Measurements from ENCODE around the gene STIP1.

STIP1 gene

GRCh38 chr11:64148917-64149617 is 36.9 kb upstream of the STIP1 start:
- TF ChIP-seq EZH2phosphoT487 (IDR thresholded peaks at IDR 0.05; ENCODE audit: low read length) (no peak), CTCF (IDR thresholded peaks at IDR 0.05; ENCODE audit: low read length) (no peak), EZH2 (optimal IDR thresholded peaks at IDR 0.05; ENCODE audit: low read depth, low read length) (no peak)
- no peaks in the 10 kb centered on the region for H3K4me1 ChIP-seq (ENCODE audit: low read length)

GRCh38 chr11:64150051-64150450 is 35.9 kb upstream of the STIP1 start:
- Histone ChIP-seq H3K4me2 (ENCODE audit: low read depth, low read length) (no peak overlapping the region), H3K27me3 (replicated peaks; ENCODE audit: insufficient read depth, low read length) (no peaks in the 10 kb centered on the region), H3K79me2 (ENCODE audit: low read length) (no peaks in the 10 kb centered on the region), H3K9ac (ENCODE audit: low read length) (no peak overlapping the region), H3K4me3 (ENCODE audit: low read length) (no peak overlapping the region), H3K27ac (ENCODE audit: low read length) (no peak overlapping the region), H3K36me3 (replicated peaks; ENCODE audit: insufficient read depth, low read length) (no peaks in the 10 kb centered on the region), H3F3A (ENCODE audit: insufficient read depth, low read length) (no peaks in the 10 kb centered on the region), H3K9me2 (replicated peaks; ENCODE audit: insufficient read depth, low read length) (no peaks in the 10 kb centered on the region), H4K20me1 (ENCODE audit: insufficient read depth, low read length) (no peaks in the 10 kb centered on the region), H3K4me1 (ENCODE audit: low read length) (no peaks in the 10 kb centered on the region), H2AFZ (ENCODE audit: low read length) (no peak overlapping the region), H3K9me3 (replicated peaks; ENCODE audit: insufficient read depth, low read length) (no peaks in the 10 kb centered on the region)
- no peak for DNase-seq
- TF ChIP-seq EZH2phosphoT487 (IDR thresholded peaks at IDR 0.05; ENCODE audit: low read length) = no peak
- no peak for TF ChIP-seq CTCF (IDR thresholded peaks at IDR 0.05; ENCODE audit: low read length)
- no peak for TF ChIP-seq EZH2 (optimal IDR thresholded peaks at IDR 0.05; ENCODE audit: low read depth, low read length)

More at GRCh38 chr11:64148917-64149617, 36.9 kb upstream of the STIP1 start:
- no peaks in the 10 kb centered on the region for H4K20me1 ChIP-seq (ENCODE audit: insufficient read depth, low read length)
- no peak overlapping the region for H3K27ac ChIP-seq (ENCODE audit: low read length)
- H3K9me3 ChIP-seq (replicated peaks; ENCODE audit: insufficient read depth, low read length) = no peaks in the 10 kb centered on the region
- no peaks in the 10 kb centered on the region for H3F3A ChIP-seq (ENCODE audit: insufficient read depth, low read length)
- H3K4me2 ChIP-seq (ENCODE audit: low read depth, low read length) = no peak overlapping the region
- no peaks in the 10 kb centered on the region for H3K9me2 ChIP-seq (replicated peaks; ENCODE audit: insufficient read depth, low read length)
- DNase-seq = no peak
- no peak overlapping the region for H2AFZ ChIP-seq (ENCODE audit: low read length)
- no peaks in the 10 kb centered on the region for H3K79me2 ChIP-seq (ENCODE audit: low read length)
- no peak overlapping the region for H3K9ac ChIP-seq (ENCODE audit: low read length)
- no peak overlapping the region for H3K4me3 ChIP-seq (ENCODE audit: low read length)
- H3K27me3 ChIP-seq (replicated peaks; ENCODE audit: insufficient read depth, low read length) = no peaks in the 10 kb centered on the region
- no peaks in the 10 kb centered on the region for H3K36me3 ChIP-seq (replicated peaks; ENCODE audit: insufficient read depth, low read length)

- Histone ChIP-seq H3K4me3 (ENCODE audit: low read length) (no peak overlapping the region), H3K9me3 (replicated peaks; ENCODE audit: insufficient read depth, low read length) (no peaks in the 10 kb centered on the region), H3K36me3 (replicated peaks; ENCODE audit: insufficient read depth, low read length) (no peaks in the 10 kb centered on the region), H3K79me2 (ENCODE audit: low read length) (no peaks in the 10 kb centered on the region), H3F3A (ENCODE audit: insufficient read depth, low read length) (no peaks in the 10 kb centered on the region), H3K9ac (ENCODE audit: low read length) (no peak overlapping the region), H3K27ac (ENCODE audit: low read length) (no peak overlapping the region), H3K4me2 (ENCODE audit: low read depth, low read length) (no peak overlapping the region), H3K27me3 (replicated peaks; ENCODE audit: insufficient read depth, low read length) (no peaks in the 10 kb centered on the region), H2AFZ (ENCODE audit: low read length) (no peak overlapping the region), H4K20me1 (ENCODE audit: insufficient read depth, low read length) (no peaks in the 10 kb centered on the region), H3K9me2 (replicated peaks; ENCODE audit: insufficient read depth, low read length) (no peaks in the 10 kb centered on the region), H3K4me1 (ENCODE audit: low read length) (no peaks in the 10 kb centered on the region)
- TF ChIP-seq EZH2 (optimal IDR thresholded peaks at IDR 0.05; ENCODE audit: low read depth, low read length) = no peak
- no peak for TF ChIP-seq EZH2phosphoT487 (IDR thresholded peaks at IDR 0.05; ENCODE audit: low read length)
- TF ChIP-seq CTCF (IDR thresholded peaks at IDR 0.05; ENCODE audit: low read length) = no peak
- no peak for DNase-seq
Observed at GRCh38 chr11:64150481-64151239, 35.3 kb upstream of the STIP1 start.

Measured in MM.1S (cell line).